ENCODE results near the gene OCA2.

The OCA2 gene

DNA sequence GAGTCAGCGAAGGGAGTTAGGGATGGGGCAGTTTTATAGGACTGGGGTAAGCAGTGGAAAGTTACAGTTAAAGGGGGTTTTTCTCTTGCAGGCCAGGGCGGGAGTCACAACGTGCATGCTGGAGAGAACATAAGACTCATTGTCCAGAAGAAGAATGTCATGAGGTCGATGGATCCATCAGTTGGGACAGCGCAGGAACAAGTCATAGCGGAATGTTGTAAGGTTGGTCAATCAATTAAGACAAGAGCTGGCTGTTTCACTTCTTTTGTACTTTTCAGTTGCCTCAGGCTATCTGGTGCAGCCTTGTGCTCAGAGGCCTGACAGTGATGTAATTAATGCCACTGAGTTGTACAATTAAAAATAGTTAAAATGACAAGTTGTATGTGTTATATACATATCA, 165.6 kb downstream of the OCA2 start:
- Histone ChIP-seq H2AFZ (ENCODE audit: low read depth, low read length) (no peak overlapping the region), H3K9me3 (ENCODE audit: low read length) (no peaks in the 10 kb centered on the region), H3K4me3 (ENCODE audit: low read length) (no peak overlapping the region), H3K27me3 (ENCODE audit: insufficient read depth, low read length) (no peaks in the 10 kb centered on the region), H3K36me3 (ENCODE audit: insufficient read depth, low read length) (no peaks in the 10 kb centered on the region), H3K4me1 (ENCODE audit: insufficient read depth, low read length) (no peaks in the 10 kb centered on the region)

DNA sequence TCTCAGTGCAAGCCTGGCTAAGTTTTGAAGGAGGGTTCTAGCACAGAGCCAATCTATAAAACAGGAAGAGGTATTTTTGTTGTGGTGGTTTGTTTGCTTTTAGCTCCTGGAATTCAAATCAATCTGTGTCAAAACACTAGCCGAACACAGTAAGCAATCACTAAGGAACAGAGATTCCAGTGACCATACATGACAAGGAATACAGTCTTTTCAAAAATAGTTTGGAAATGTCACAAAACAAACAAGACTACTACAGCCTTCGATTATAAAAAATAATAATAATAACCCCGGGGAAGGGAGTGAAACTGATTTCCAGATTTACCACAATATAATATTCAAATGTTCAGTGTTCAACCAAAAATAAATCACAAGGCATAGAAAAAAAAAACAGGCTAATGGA, 166.5 kb downstream of the OCA2 start:
- H3K36me3 ChIP-seq (ENCODE audit: insufficient read depth, low read length), result no peaks in the 10 kb centered on the region
- no peak overlapping the region for H2AFZ ChIP-seq (ENCODE audit: low read depth, low read length)
- no peaks in the 10 kb centered on the region for H3K9me3 ChIP-seq (ENCODE audit: low read length)
- no peaks in the 10 kb centered on the region for H3K4me1 ChIP-seq (ENCODE audit: insufficient read depth, low read length)
- no peak overlapping the region for H3K4me3 ChIP-seq (ENCODE audit: low read length)
- H3K27me3 ChIP-seq (ENCODE audit: insufficient read depth, low read length), result no peaks in the 10 kb centered on the region

DNA sequence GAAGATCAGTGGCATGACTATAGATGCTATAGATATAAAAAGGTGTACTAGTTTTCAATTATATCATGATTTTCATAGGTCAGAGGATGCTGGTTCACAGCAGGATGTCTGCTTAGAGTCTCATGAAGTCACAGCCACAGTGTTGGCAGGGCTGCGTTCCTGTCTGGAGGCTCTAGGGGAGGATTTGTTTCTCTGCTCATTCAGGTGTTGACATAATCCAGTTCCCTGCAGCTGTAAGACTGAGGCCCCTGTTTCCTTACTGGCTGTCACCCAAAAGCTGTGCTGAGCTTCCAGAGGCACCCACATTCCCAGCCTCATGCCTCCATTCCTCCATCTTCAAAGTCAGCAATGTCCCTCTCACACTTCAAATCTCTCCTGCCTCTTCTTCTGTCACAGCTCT, 170.7 kb downstream of the OCA2 start:
- no peaks in the 10 kb centered on the region for H3K36me3 ChIP-seq (ENCODE audit: insufficient read depth, low read length)
- no peak overlapping the region for H3K4me3 ChIP-seq (ENCODE audit: low read length)
- H3K27me3 ChIP-seq (ENCODE audit: insufficient read depth, low read length), result no peaks in the 10 kb centered on the region
- H3K9me3 ChIP-seq (ENCODE audit: low read length), result no peaks in the 10 kb centered on the region
- H3K4me1 ChIP-seq (ENCODE audit: insufficient read depth, low read length), result no peaks in the 10 kb centered on the region
- no peak overlapping the region for H2AFZ ChIP-seq (ENCODE audit: low read depth, low read length)

DNA sequence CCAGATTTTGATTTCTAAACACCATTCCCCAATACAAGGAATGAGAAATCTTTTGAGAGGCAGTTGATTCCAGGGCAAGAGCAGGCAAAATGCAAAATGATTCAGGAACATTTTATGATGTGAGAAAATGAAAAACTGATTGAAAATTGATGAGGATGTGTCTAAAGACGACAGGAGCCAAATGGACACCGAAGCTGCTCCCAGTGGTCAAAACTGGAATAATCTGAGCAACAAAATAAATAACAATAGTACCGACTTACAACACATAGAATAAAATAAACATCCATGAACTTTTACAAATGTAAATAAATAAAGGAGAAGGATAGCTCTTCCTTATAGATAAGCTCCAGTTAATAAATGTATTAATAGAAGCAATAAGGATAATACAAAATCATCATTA, 186.8 kb downstream of the OCA2 start:
- Histone ChIP-seq H3K4me3 (ENCODE audit: low read length) (no peak overlapping the region), H3K27me3 (ENCODE audit: insufficient read depth, low read length) (no peaks in the 10 kb centered on the region), H3K36me3 (ENCODE audit: insufficient read depth, low read length) (no peaks in the 10 kb centered on the region), H3K9me3 (ENCODE audit: low read length) (no peaks in the 10 kb centered on the region), H2AFZ (ENCODE audit: low read depth, low read length) (no peak overlapping the region), H3K4me1 (ENCODE audit: insufficient read depth, low read length) (no peaks in the 10 kb centered on the region)

DNA sequence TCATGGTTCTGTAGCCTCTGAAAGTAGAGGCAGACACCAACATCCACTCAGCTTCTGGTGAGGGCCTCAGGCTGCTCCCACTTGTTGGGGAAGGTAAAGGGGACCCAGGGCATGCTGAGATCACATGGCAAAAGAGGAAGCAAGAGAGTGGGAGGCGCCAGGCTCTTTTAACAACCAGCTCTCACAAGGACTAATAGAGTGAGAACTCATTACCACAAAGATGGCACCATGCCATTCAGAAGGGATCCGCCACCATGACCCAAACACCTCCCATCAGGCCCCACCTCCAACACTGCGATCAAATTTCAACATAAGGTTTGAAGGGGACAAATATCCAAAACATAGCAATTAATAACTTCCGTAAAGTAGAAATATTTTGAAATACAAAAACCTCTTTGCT, 192.3 kb downstream of the OCA2 start:
- Histone ChIP-seq H3K9me3 (ENCODE audit: low read length) (no peaks in the 10 kb centered on the region), H3K36me3 (ENCODE audit: insufficient read depth, low read length) (no peaks in the 10 kb centered on the region), H3K27me3 (ENCODE audit: insufficient read depth, low read length) (no peaks in the 10 kb centered on the region), H2AFZ (ENCODE audit: low read depth, low read length) (no peak overlapping the region), H3K4me1 (ENCODE audit: insufficient read depth, low read length) (no peaks in the 10 kb centered on the region), H3K4me3 (ENCODE audit: low read length) (no peak overlapping the region)

DNA sequence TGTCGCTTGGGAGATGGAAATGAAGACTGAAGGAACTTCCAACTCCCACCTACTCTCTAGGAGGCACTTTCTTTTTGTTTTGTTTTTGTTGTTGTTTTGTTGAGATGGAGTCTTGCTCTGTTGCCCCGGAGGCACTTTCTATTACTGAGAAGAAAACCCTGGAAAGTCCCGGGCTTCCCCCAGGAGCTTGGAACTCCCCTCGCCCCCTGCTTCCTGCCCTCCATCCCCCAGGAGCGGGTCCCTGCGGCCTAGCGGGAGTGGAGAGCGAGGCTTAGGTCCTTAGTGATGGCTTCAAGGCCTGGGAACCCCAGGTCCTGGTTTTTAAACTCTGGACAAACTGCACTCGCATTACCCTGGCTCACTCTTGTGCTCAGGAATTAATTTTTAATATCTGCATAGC, 195.7 kb downstream of the OCA2 start:
- no peaks in the 10 kb centered on the region for H3K9me3 ChIP-seq (ENCODE audit: low read length)
- no peaks in the 10 kb centered on the region for H3K27me3 ChIP-seq (ENCODE audit: insufficient read depth, low read length)
- no peaks in the 10 kb centered on the region for H3K36me3 ChIP-seq (ENCODE audit: insufficient read depth, low read length)
- no peak overlapping the region for H2AFZ ChIP-seq (ENCODE audit: low read depth, low read length)
- H3K4me3 ChIP-seq (ENCODE audit: low read length), result no peak overlapping the region
- H3K4me1 ChIP-seq (ENCODE audit: insufficient read depth, low read length), result no peaks in the 10 kb centered on the region

DNA sequence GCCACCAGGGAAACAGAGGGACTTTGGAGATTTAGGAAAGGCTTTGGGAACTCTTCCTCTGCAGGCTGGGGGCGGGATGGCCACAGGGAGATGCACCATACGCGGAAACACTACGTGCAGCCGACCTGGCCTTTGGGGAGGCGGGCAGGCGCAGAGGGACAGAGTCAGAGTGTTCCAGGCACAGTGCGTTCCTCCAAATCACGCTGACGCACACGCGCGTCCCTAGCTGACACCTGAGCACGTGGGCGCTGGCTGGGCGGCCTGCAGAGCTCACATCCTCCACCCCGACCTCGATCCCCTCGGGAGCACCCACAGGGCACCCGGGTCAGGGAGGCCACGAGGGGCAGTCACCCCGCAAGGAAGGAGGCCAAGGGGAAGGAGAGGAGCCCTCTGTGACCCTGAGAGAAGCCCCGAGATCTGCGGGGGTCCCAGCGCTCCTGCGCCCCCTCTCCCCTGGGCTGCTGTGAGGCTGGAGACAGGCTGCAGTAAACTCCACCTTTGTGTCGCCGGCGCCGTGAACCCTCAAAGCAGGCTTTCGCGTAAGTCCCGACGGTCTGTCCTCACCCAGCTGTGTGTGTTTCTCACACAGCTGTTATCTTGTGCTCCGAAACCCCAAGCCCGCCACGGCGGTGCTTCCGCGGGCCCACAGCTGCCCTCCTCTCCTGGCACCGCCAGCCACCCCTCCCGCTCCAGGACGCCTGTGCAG, 196.3 kb downstream of the OCA2 start:
- Histone ChIP-seq H3K4me1 (ENCODE audit: insufficient read depth, low read length) (no peaks in the 10 kb centered on the region), H3K36me3 (ENCODE audit: insufficient read depth, low read length) (no peaks in the 10 kb centered on the region), H2AFZ (ENCODE audit: low read depth, low read length) (no peak overlapping the region), H3K9me3 (ENCODE audit: low read length) (no peaks in the 10 kb centered on the region), H3K4me3 (ENCODE audit: low read length) (no peak overlapping the region), H3K27me3 (ENCODE audit: insufficient read depth, low read length) (no peaks in the 10 kb centered on the region)

DNA sequence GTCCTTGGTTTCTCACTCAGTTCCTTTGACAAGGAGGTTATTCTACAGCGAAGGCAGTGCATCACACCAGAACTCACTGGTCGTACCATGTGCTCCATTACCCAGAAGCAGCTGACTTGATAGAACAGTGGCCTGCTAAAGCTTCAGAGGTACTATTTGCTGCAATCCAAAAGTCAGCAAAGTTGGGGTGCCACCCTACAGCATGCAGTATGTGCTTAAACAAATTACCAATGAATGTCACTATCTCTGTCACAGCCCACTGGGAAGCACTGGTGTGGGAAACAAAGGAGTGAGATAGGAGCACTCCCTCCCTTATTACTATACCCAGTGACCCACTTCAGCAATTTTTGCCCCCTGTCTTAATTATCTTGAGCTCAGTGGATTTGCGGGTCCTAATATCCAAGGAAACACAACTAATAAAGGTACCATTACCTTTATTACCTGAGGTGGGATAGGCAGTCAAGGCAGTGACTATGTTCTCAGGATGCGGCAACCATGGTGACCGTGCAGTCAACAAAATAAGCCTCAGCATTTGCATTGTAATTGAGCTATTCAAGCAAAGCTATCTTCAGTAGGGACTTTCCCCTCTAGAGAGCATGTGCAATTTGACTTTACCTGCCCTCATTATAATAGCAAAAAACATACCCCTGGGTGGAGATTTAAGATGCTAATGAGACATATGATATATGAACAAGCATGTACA, 199.4 kb downstream of the OCA2 start:
- H3K36me3 ChIP-seq (ENCODE audit: insufficient read depth, low read length), result no peaks in the 10 kb centered on the region

DNA sequence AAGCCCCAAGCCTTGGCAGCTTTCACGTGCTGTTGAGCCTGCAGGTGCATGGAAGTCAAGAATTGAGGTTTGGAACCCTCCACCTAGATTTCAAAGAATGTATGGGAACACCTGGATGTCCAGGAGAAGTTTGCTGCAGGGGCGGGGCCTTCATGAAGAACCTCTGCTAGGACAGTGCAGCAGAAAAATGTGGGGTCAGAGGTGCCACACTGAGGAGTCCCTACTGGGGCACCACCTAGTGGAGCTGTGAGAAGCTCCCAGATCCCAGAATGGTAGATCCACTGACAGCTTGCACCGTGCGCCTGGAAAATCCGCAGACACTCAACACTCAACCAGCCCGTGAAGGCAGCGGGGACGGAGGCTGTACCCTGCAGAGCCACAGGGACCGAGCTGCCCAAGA, 201.6 kb downstream of the OCA2 start:
- no peaks in the 10 kb centered on the region for H3K4me1 ChIP-seq (ENCODE audit: insufficient read depth, low read length)
- H2AFZ ChIP-seq (ENCODE audit: low read depth, low read length), result no peak overlapping the region
- no peaks in the 10 kb centered on the region for H3K27me3 ChIP-seq (ENCODE audit: insufficient read depth, low read length)
- no peaks in the 10 kb centered on the region for H3K9me3 ChIP-seq (ENCODE audit: low read length)
- no peak overlapping the region for H3K4me3 ChIP-seq (ENCODE audit: low read length)
- H3K36me3 ChIP-seq (ENCODE audit: insufficient read depth, low read length), result no peaks in the 10 kb centered on the region

More for the DNA sequence above, 199.4 kb downstream of the OCA2 start:
- Histone ChIP-seq H3K4me1 (ENCODE audit: insufficient read depth, low read length) (no peaks in the 10 kb centered on the region), H3K9me3 (ENCODE audit: low read length) (no peaks in the 10 kb centered on the region), H2AFZ (ENCODE audit: low read depth, low read length) (no peak overlapping the region), H3K27me3 (ENCODE audit: insufficient read depth, low read length) (no peaks in the 10 kb centered on the region), H3K4me3 (ENCODE audit: low read length) (no peak overlapping the region)

DNA sequence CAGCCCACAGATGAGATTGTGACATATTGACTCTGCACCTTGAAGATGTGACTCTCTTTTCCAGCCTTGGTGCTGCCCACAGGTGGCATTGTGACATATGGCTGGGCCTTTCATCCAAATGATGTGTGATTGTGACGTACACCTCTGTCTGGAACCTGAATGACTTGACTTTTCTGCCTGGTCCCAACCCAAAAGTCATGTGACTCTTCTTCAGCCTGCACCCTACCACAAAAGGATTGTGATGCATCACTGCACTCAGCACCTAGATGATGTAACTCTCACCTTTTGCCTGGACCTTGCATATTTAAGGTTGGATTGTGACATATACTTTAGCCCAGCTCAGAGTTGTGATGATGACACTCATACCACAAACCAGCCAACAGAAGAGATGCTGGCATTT, 204.5 kb downstream of the OCA2 start:
- no peak overlapping the region for H2AFZ ChIP-seq (ENCODE audit: low read depth, low read length)
- no peak overlapping the region for H3K4me3 ChIP-seq (ENCODE audit: low read length)
- H3K4me1 ChIP-seq (ENCODE audit: insufficient read depth, low read length), result no peaks in the 10 kb centered on the region
- no peaks in the 10 kb centered on the region for H3K9me3 ChIP-seq (ENCODE audit: low read length)
- no peaks in the 10 kb centered on the region for H3K27me3 ChIP-seq (ENCODE audit: insufficient read depth, low read length)
- no peaks in the 10 kb centered on the region for H3K36me3 ChIP-seq (ENCODE audit: insufficient read depth, low read length)

DNA sequence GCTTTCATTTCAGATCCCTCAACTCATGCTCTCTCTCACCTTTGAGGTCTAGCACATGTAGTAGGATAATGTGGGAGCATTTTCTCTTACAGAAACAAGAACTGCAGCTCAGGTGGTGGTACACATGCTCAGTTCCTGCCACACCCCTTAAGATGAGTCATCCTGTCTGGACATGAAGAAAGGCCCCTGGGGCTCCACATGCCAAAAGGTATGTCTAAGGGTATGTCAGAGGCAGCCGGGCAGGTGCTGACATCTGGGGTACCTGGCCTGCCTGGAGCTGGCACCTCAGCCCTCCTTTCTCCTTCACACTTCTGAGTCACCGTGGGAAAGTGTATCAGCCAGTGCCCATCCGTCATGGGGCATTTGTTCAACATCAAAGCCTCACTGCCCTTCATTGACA, 209.9 kb downstream of the OCA2 start:
- no peaks in the 10 kb centered on the region for H3K4me1 ChIP-seq (ENCODE audit: insufficient read depth, low read length)
- no peak overlapping the region for H3K4me3 ChIP-seq (ENCODE audit: low read length)
- H2AFZ ChIP-seq (ENCODE audit: low read depth, low read length), result no peak overlapping the region
- no peaks in the 10 kb centered on the region for H3K27me3 ChIP-seq (ENCODE audit: insufficient read depth, low read length)
- H3K36me3 ChIP-seq (ENCODE audit: insufficient read depth, low read length), result no peaks in the 10 kb centered on the region
- no peaks in the 10 kb centered on the region for H3K9me3 ChIP-seq (ENCODE audit: low read length)

DNA sequence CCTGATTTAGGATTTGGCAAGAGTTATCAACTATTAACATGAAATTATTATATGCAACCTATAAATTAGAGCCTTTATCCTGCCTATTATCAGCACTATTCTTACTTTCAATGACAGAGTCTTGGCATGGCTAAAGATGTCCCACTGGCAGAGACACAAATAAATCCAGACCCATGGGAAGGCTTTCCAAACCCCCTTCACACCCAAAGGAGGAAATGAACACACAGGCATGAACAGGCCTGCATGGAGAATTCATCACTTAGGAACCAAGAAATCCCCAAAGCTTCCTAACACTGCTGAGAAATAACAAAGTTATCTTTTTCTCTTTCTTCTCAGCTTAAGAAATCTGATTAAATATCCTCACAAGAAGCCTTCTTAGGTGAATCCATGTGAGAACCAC, 213.9 kb downstream of the OCA2 start:
- H3K27me3 ChIP-seq (ENCODE audit: insufficient read depth, low read length), result peaks cover 2% of the 10 kb centered on the region

DNA sequence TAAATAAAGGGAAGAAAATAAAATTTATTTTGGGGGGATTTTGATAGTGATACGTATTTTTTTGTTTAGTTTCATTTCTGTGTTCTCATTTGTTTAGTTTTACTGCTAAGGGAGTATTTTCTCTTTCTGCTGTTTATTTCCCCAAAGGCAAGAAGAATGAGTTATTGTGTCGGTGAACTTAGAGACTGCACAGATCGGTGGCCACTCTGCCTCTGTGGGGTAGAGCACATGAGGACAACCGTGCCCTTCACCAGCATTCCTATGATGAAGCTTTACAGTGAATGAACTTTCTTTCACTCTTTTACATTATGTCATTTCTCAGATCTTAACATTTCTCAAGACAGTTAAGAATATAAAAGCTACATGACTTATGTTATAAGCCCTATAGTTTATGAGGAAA, 214.4 kb downstream of the OCA2 start:
- Histone ChIP-seq H3K27me3 (ENCODE audit: insufficient read depth, low read length) (peaks cover 2% of the 10 kb centered on the region), H3K4me1 (ENCODE audit: insufficient read depth, low read length) (no peaks in the 10 kb centered on the region), H3K36me3 (ENCODE audit: insufficient read depth, low read length) (no peaks in the 10 kb centered on the region), H3K4me3 (ENCODE audit: low read length) (no peak overlapping the region), H2AFZ (ENCODE audit: low read depth, low read length) (no peak overlapping the region), H3K9me3 (ENCODE audit: low read length) (no peaks in the 10 kb centered on the region)

More for the DNA sequence above, 213.9 kb downstream of the OCA2 start:
- Histone ChIP-seq H3K4me1 (ENCODE audit: insufficient read depth, low read length) (no peaks in the 10 kb centered on the region), H3K36me3 (ENCODE audit: insufficient read depth, low read length) (no peaks in the 10 kb centered on the region), H3K4me3 (ENCODE audit: low read length) (no peak overlapping the region), H3K9me3 (ENCODE audit: low read length) (no peaks in the 10 kb centered on the region), H2AFZ (ENCODE audit: low read depth, low read length) (no peak overlapping the region)

DNA sequence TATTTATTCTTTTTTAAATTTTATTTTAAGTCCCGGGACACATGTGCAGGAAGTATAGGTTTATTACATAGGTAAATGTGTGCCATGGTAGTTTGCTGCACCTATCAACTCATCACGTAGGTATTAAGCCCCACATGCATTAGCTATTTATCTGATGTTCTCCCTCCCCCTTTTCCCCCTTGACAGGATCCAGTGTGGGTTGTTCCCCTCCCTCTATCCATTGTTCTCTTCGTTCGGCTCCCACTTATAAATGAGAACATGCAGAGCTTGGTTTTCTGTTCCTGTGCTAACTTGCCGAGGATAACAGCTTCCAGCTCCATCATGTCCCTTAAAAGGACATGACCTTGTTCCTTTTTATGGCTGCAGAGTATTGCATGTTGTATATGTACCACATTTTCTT, 220.3 kb downstream of the OCA2 start:
- H3K27me3 ChIP-seq (ENCODE audit: insufficient read depth, low read length), result peaks cover 2% of the 10 kb centered on the region
- no peaks in the 10 kb centered on the region for H3K36me3 ChIP-seq (ENCODE audit: insufficient read depth, low read length)
- H3K4me1 ChIP-seq (ENCODE audit: insufficient read depth, low read length), result no peaks in the 10 kb centered on the region
- H3K4me3 ChIP-seq (ENCODE audit: low read length), result no peak overlapping the region
- no peaks in the 10 kb centered on the region for H3K9me3 ChIP-seq (ENCODE audit: low read length)
- H2AFZ ChIP-seq (ENCODE audit: low read depth, low read length), result no peak overlapping the region

Measured in neuron (in vitro differentiated cells).